Activated T-cell treated with anti-CD3 and anti-CD28 coated beads, Interleukin-2, amount 50 U/mL, for 72 hours (primary cell): Measurements from ENCODE around the gene MYBBP1A. TPM values are rescaled to one million over a fixed set of nuclear protein-coding genes. Genes with fewer than 3 reads are reported as not detected.
"Not testable (repeated sequence)": the region's sequence is repeated elsewhere in the genome, so short reads cannot be mapped to it uniquely, and the experiment has no call there.

Experiments used
- ATAC-seq, 2 donors: fragments of 150-1000 bp; cut with Tn5 transposase; replicated peaks in 1 of 2; 2 replicates each; pipeline ENCODE4 v1.10.0; 2021; ENCODE audit warnings: moderate library complexity in 2 of 2, mild to moderate bottlenecking in 1 of 2
- DNase-seq, 2 donors: peaks; one replicate each; pipeline ENCODE4 v3.0.0; 2021 to 2022; ENCODE audit warnings: mixed read lengths in 1 of 2
- H3K27ac Mint-ChIP-seq: one replicate; pipeline ENCODE4 v1.8.0; 2022; ENCODE audit warnings: mild to moderate bottlenecking, moderate library complexity, mixed read lengths
- H3K27me3 Mint-ChIP-seq: one replicate; pipeline ENCODE4 v1.8.0; 2022; ENCODE audit warnings: low read depth, mixed read lengths
- H3K36me3 Mint-ChIP-seq, 2 donors: one replicate each; pipeline ENCODE4 v1.8.0; 2022; ENCODE audit warnings: mixed read lengths in 2 of 2, mild to moderate bottlenecking in 1 of 2; ENCODE audit not compliant: insufficient read depth in 2 of 2
- H3K4me1 Mint-ChIP-seq: one replicate; pipeline ENCODE4 v1.8.0; 2022; ENCODE audit warnings: low read depth, mixed read lengths
- H3K4me3 Mint-ChIP-seq, 2 donors: one replicate each; pipeline ENCODE4 v1.8.0; 2022; ENCODE audit warnings: mild to moderate bottlenecking in 2 of 2, mixed read lengths in 2 of 2, moderate library complexity in 2 of 2
- H3K9me3 Mint-ChIP-seq, 2 donors: one replicate each; pipeline ENCODE4 v1.8.0; 2022; ENCODE audit warnings: mixed read lengths in 2 of 2
- total RNA-seq, 2 donors: library from RNA; stranded (reverse); gene quantifications; one replicate each; pipeline ENCODE4 v1.2.3, GENCODE V29; 2022

The MYBBP1A gene
- total RNA-seq, 2 donors from 2014 or later = 44.5 to 55.7 TPM

GRCh38 chr17:4586043-4586442 lies 30.9 kb upstream of the MYBBP1A start:
- DNase-seq (no peak), ATAC-seq (no peak)
- H3K27ac Mint-ChIP-seq = no peak overlapping the region
- H3K27me3 Mint-ChIP-seq = peaks cover 61% of the 10 kb centered on the region
- peaks cover 5% of the 10 kb centered on the region for H3K4me1 Mint-ChIP-seq
- no peaks in the 10 kb centered on the region for H3K9me3 Mint-ChIP-seq
- no peaks in the 10 kb centered on the region for H3K36me3 Mint-ChIP-seq
- no peak overlapping the region for H3K4me3 Mint-ChIP-seq

GRCh38 chr17:4585638-4585994 lies 30.4 kb upstream of the MYBBP1A start:
- no peaks in the 10 kb centered on the region for H3K9me3 Mint-ChIP-seq
- H3K4me3 Mint-ChIP-seq = no peak overlapping the region
- no peak overlapping the region for H3K27ac Mint-ChIP-seq
- ATAC-seq (no peak), DNase-seq (no peak)
- peaks cover 5% of the 10 kb centered on the region for H3K4me1 Mint-ChIP-seq
- peaks cover 63% of the 10 kb centered on the region for H3K27me3 Mint-ChIP-seq
- H3K36me3 Mint-ChIP-seq = no peaks in the 10 kb centered on the region

DNA sequence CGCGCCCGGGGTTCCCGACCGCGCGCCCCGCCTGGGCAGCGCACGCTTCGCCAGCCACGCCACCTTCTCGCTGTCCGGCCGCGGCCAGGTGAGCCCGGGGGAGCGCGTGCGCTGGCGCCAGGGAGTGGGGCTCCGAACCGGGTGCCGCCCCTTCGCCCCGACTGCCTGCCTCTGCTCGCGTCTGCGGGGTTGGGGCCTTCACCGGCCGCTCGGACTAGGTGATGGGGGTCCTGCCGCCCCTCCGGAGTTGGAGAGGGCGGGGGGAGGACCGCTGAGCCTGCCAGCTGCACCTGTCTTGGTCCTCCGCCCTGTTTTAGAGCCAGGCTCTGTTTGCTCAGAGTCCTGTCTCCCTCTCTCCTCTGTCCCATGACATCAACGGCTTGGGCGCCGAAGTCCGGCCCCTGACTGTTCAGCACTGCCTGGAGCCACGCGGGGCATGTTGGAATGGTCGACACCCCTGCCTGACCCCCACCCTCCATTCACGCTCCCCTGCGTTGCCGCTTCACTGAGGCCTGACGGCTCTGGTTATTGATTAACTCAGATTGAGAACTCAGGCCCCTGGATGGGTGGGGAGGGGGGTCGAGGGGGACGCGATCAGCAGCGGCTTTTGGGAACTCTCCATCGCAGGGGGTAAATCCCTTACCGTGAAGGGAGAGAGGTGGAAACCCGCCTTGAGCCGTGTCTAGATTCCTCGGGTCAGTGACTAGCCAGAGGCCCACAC lies 29.9 kb upstream of the MYBBP1A start:
- Mint-ChIP-seq H3K27ac (no peak overlapping the region), H3K27me3 (peaks cover 58% of the 10 kb centered on the region), H3K9me3 (no peaks in the 10 kb centered on the region), H3K4me1 (peaks cover 5% of the 10 kb centered on the region), H3K36me3 (no peaks in the 10 kb centered on the region), H3K4me3 (peak overlapping the region; percentile 55 to 69)
- no peak for DNase-seq
- ATAC-seq = no peak

DNA sequence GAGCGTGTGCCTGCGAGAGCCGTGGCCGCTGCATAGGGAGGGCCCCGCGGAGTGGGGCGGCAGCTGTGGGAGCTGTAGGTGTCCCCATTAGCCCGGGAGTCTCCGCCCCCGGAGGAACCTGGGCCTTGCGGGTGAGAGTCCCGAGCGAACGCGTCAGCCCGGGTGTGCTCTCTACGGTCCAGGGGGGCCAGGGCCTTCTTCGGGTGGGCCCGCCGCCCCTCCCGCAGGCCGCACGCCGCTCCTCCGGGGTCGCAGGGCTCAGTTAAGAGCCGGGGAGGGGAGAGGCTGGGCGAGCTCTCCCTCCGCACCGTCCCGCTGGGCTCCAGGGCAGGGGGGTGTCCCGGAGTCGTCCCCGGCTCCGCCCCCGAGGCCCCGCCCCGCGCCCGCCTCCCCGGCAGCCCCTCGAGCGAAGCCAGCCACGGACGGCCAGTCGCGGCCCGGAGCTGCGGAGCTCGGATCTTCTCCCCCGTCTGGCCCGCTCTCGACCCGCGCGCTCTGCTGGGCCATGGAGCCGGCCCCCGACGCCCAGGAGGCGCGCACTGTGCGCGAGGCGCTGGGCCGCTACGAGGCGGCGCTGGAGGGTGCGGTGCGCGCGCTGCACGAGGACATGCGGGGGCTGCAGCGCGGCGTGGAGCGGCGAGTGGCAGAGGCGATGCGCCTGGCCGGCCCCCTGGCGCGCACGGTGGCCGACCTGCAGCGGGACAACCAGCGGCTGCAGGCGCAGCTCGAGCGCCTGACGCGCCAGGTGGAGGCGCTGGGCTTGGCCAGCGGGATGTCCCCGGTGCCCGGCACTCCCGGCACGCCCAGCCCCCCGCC lies 29.1 kb upstream of the MYBBP1A start, which contains the start of gene SMTNL2:
SMTNL2 (plus strand) TSS at position 429 of the 816 bp plus-strand sequence; CDS start at position 506, 77 bp downstream.
- Mint-ChIP-seq H3K4me1 (peaks cover 5% of the 10 kb centered on the region), H3K27ac (no peak within 1 kb of the TSS), H3K36me3 (no peaks in the 10 kb centered on the region), H3K4me3 (peak within 1 kb of the TSS; percentile 66 to 76), H3K27me3 (peaks cover 58% of the 10 kb centered on the region), H3K9me3 (no peaks in the 10 kb centered on the region)
- peak; percentile 61 to 64 for ATAC-seq
- DNase-seq = peak; percentile 19 to 27

DNA sequence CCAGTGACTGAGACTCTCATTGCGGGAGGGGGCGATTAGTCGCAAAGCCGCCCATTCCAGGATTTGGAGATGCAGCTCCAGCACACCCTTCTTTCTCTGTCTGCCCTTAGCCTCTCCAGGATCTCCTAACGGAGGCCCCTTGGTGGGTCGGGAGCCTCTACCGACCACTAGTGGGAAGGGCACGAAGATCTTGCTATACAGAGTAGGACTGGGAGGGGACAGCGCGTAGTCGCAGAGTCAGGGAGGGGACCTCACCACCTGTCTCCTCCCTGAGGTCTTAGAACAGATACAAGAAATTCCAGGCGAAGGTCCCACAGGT lies 28.6 kb upstream of the MYBBP1A start:
- DNase-seq = peak in 1 of 2 donors; percentile 19
- H3K27me3 Mint-ChIP-seq = peaks cover 58% of the 10 kb centered on the region
- no peak overlapping the region for H3K27ac Mint-ChIP-seq
- ATAC-seq = peak; percentile 40 to 53
- no peaks in the 10 kb centered on the region for H3K9me3 Mint-ChIP-seq
- H3K36me3 Mint-ChIP-seq = no peaks in the 10 kb centered on the region
- peak overlapping the region; percentile 66 to 76 for H3K4me3 Mint-ChIP-seq
- H3K4me1 Mint-ChIP-seq = peaks cover 5% of the 10 kb centered on the region

- Mint-ChIP-seq H3K27me3 (peaks cover 58% of the 10 kb centered on the region), H3K4me1 (peaks cover 5% of the 10 kb centered on the region), H3K9me3 (no peaks in the 10 kb centered on the region), H3K36me3 (no peaks in the 10 kb centered on the region), H3K27ac (no peak overlapping the region), H3K4me3 (peak overlapping the region; percentile 66 to 76)
- DNase-seq (no peak), ATAC-seq (no peak)
Measured at GRCh38 chr17:4583206-4583605, 28.0 kb upstream of the MYBBP1A start.

DNA sequence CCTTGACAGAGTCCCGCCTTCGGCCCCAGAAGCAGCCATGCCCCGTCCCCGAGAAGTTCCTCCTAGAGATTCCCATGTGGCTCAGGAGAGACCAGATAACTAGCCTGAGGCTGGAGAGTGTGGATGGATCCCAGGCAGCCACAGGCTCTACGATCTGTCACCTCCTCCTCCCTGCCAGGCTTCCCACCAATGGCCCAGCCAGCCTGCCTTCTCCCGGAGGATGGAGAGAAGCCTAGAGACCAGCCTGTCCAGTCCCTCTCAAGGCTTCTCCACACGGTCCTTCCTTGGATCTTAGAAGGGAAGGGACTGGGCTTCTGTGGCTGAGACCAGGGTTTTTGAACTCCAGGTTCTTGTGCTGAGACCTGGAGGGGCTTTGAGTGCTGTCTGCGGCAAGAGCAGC lies 27.5 kb upstream of the MYBBP1A start:
- ATAC-seq (no peak), DNase-seq (no peak)
- H3K36me3 Mint-ChIP-seq = no peaks in the 10 kb centered on the region
- no peak overlapping the region for H3K27ac Mint-ChIP-seq
- H3K27me3 Mint-ChIP-seq = peaks cover 58% of the 10 kb centered on the region
- no peaks in the 10 kb centered on the region for H3K9me3 Mint-ChIP-seq
- H3K4me1 Mint-ChIP-seq = peaks cover 5% of the 10 kb centered on the region
- no peak overlapping the region for H3K4me3 Mint-ChIP-seq

DNA sequence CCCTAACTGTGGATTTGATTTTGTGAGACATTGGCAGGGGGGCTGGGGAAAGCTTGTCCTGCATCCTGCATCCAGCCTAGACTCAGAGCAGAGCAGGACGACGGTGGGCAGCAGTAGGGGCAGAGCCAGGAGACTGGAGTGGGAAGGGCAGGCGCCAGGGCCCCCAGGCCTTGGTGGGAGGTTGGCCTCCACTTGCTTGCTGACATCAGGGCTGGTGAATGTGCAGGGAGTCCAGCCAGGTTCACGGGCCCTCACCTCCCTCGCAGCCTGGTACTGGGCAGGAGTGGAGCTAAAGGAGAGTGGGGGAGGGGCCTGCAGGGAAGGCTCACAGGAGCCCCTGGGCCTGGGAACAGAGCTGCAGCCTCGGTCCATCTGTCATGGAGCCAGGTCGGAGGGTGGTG lies 26.9 kb upstream of the MYBBP1A start:
- no peak for ATAC-seq
- Mint-ChIP-seq H3K4me3 (no peak overlapping the region), H3K36me3 (no peaks in the 10 kb centered on the region)

DNA sequence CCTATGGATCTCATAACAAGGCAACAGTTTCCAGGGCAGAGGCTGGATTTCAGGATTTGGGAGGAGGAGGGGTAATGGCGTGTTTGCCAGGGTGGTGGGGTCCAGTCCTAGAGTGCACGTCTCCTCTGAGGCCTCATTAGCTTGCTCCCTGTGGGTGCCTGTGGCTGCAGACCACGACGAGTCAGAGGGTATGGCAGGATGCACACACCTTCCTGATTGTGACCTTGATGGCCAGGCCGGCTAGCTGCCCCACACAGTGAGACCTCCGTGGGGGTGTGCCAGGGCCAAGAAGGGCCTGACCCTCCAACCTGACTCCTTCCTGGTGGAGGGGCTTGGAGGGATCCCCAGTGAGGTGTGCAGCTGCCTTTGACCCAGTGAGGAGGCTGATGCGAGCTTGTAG lies 25.1 kb upstream of the MYBBP1A start:
- Mint-ChIP-seq H3K4me1 (peaks cover 5% of the 10 kb centered on the region), H3K36me3 (no peaks in the 10 kb centered on the region), H3K4me3 (no peak overlapping the region), H3K27me3 (peaks cover 39% of the 10 kb centered on the region), H3K27ac (no peak overlapping the region), H3K9me3 (no peaks in the 10 kb centered on the region)
- no peak for ATAC-seq
- DNase-seq = no peak

More for the DNA sequence above, 26.9 kb upstream of the MYBBP1A start:
- H3K27ac Mint-ChIP-seq = no peak overlapping the region
- DNase-seq = no peak
- peaks cover 5% of the 10 kb centered on the region for H3K4me1 Mint-ChIP-seq
- H3K9me3 Mint-ChIP-seq = no peaks in the 10 kb centered on the region
- peaks cover 56% of the 10 kb centered on the region for H3K27me3 Mint-ChIP-seq

DNA sequence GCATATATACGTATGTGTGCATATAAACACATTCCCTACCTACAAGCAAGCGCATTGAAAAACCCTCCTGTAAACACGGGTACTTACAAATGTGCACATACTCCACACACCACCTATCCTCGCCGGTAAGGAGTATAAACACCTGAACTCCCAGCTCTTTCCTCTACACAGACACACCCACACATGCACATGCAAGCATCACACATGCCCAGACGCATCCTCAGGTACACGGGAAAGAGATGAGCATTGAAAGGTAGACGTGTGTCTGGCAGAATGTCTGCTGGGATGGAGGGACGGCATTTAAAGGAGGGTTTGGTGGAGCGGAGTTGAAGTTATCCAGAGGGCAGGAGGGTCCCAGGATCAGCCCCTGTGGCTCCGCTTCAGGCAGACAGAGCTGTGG lies 24.5 kb upstream of the MYBBP1A start:
- DNase-seq (no peak), ATAC-seq (no peak)
- Mint-ChIP-seq H3K4me3 (no peak overlapping the region), H3K4me1 (peaks cover 5% of the 10 kb centered on the region), H3K9me3 (no peaks in the 10 kb centered on the region), H3K27ac (no peak overlapping the region), H3K27me3 (peaks cover 41% of the 10 kb centered on the region), H3K36me3 (no peaks in the 10 kb centered on the region)

GRCh38 chr17:4578349-4578748 lies 23.2 kb upstream of the MYBBP1A start:
- not testable (repeated sequence) for H3K4me3 Mint-ChIP-seq, DNase-seq, H3K4me1 Mint-ChIP-seq, H3K9me3 Mint-ChIP-seq, H3K27ac Mint-ChIP-seq, ATAC-seq, H3K36me3 Mint-ChIP-seq
- peaks cover 35% of the 10 kb centered on the region for H3K27me3 Mint-ChIP-seq

DNA sequence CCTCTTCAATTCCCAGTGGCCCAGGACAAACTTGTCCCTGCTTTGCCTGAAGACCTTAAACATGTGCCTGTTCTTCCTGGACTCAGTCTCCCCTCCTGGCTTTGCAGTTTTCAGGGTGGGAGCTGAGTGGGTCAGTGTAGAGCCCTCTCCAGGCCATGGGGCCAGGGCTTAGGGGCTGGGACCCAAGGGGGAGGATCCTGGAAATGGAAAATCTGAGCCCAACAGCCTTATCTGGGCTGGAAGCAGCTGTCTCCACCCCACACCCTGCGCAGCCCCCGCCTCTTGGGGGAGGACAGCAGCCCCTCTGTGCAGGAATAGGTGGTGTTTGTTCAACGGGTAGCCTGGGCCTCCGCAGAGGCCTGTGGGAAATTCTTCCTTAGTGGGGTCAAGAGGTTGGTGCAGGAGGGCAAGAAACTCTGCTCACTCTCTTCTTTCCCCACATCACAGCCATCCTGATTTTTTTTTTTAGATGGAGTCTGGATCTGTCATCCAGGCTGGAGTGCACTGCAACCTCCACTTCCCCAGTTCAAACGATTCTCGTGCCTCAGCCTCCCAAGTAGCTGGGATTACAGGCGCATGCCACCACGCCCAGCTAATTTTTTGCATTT lies 22.3 kb upstream of the MYBBP1A start:
- Mint-ChIP-seq H3K36me3 (no peaks in the 10 kb centered on the region), H3K27ac (no peak overlapping the region), H3K4me1 (peaks cover 18% of the 10 kb centered on the region), H3K4me3 (no peak overlapping the region), H3K9me3 (no peaks in the 10 kb centered on the region), H3K27me3 (peaks cover 26% of the 10 kb centered on the region)
- ATAC-seq (no peak), DNase-seq (no peak)

GRCh38 chr17:4576729-4577322 lies 21.6 kb upstream of the MYBBP1A start:
- Mint-ChIP-seq H3K27ac (no peak overlapping the region), H3K27me3 (peaks cover 20% of the 10 kb centered on the region), H3K4me1 (peaks cover 18% of the 10 kb centered on the region), H3K4me3 (no peak overlapping the region), H3K36me3 (no peaks in the 10 kb centered on the region), H3K9me3 (no peaks in the 10 kb centered on the region)
- ATAC-seq = no peak
- no peak for DNase-seq
